HepG2 (cell line): Measurements from ENCODE around the gene MRPL38. TPM values are rescaled to one million over a fixed set of nuclear protein-coding genes. Genes with fewer than 3 reads are reported as not detected.
A peak's percentile ranks its signal among the peaks of the same experiment; 100 is the strongest.

Source experiments
- BRD4 ChIP-seq: sonication (generic); formaldehyde crosslinking; IDR thresholded peaks from 2 replicates; pipeline ENCODE4 v1.4.0; 2020; ENCODE audit warnings: missing genetic modification reagents
- CAMTA2 ChIP-seq: sonication (generic); formaldehyde crosslinking; IDR thresholded peaks from 2 replicates; pipeline ENCODE4 v1.4.0; 2020; ENCODE audit warnings: mild to moderate bottlenecking, missing genetic modification reagents, borderline replicate concordance
- DNMT3B ChIP-seq: conservative IDR thresholded peaks from 2 replicates; pipeline ENCODE4 v1.6.1; 2016; ENCODE audit warnings: missing biosample characterization, control low read depth
- IKZF4 ChIP-seq: sonication (generic); formaldehyde crosslinking; IDR thresholded peaks from 2 replicates; pipeline ENCODE4 v1.5.1; 2020; ENCODE audit warnings: borderline replicate concordance, mild to moderate bottlenecking, low read depth, missing genetic modification reagents; ENCODE audit errors: not compliant biosample characterization
- KAT8 ChIP-seq: IDR thresholded peaks from 2 replicates; pipeline ENCODE4 v1.6.1; 2016; ENCODE audit warnings: missing genetic modification reagents, missing compliant biosample characterization
- NAIF1 ChIP-seq: sonication (generic); formaldehyde crosslinking; IDR thresholded peaks from 2 replicates; pipeline ENCODE4 v1.5.0; 2020; ENCODE audit warnings: mild to moderate bottlenecking, missing genetic modification reagents, borderline replicate concordance
- NFYB ChIP-seq: sonication (generic); formaldehyde crosslinking; IDR thresholded peaks from 2 replicates; pipeline ENCODE4 v1.4.0; 2020; ENCODE audit warnings: missing genetic modification reagents
- PAX8 ChIP-seq: sonication (generic); formaldehyde crosslinking; IDR thresholded peaks from 2 replicates; pipeline ENCODE4 v1.8.0; 2022; ENCODE audit warnings: mild to moderate bottlenecking, missing genetic modification reagents, borderline replicate concordance
- PITX1 ChIP-seq: sonication (generic); formaldehyde crosslinking; IDR thresholded peaks from 2 replicates; pipeline ENCODE4 v1.5.1; 2020; ENCODE audit warnings: mild to moderate bottlenecking, missing genetic modification reagents
- PRPF4 ChIP-seq: fragments of 200-400 bp; formaldehyde crosslinking; IDR thresholded peaks from 2 replicates; pipeline ENCODE4 v1.6.1; 2016; ENCODE audit warnings: low read length, low read depth; ENCODE audit not compliant: poor library complexity, severe bottlenecking
- SIN3B ChIP-seq: fragments of 150-350 bp; IDR thresholded peaks from 2 replicates; pipeline ENCODE4 v1.6.1; 2014; ENCODE audit warnings: low read length
- SIX1 ChIP-seq: sonication (generic); formaldehyde crosslinking; IDR thresholded peaks from 2 replicates; pipeline ENCODE4 v1.4.0; 2020; ENCODE audit warnings: missing genetic modification reagents, borderline replicate concordance
- SOX13 ChIP-seq, 3 experiments: fragments of 450-650 bp in 1 of 3; sonication (generic) in 1 of 3; formaldehyde crosslinking in 1 of 3; IDR thresholded peaks in 2 of 3; conservative IDR thresholded peaks in 1 of 3; 2 replicates each; pipeline versions ENCODE4 v1.5.0 to v1.6.1; 2016 to 2020; ENCODE audit warnings: antibody characterized with exemption in 1 of 3, mild to moderate bottlenecking in 1 of 3, missing compliant biosample characterization in 1 of 3, missing genetic modification reagents in 1 of 3, moderate library complexity in 1 of 3
- TEAD3 ChIP-seq: optimal IDR thresholded peaks from 2 replicates; pipeline ENCODE3; 2016; ENCODE audit warnings: borderline replicate concordance
- ZBTB42 ChIP-seq: sonication (generic); formaldehyde crosslinking; IDR thresholded peaks from 2 replicates; pipeline ENCODE4 v1.5.0; 2020; ENCODE audit warnings: mild to moderate bottlenecking, missing genetic modification reagents
- ZNF263 ChIP-seq: sonication (generic); formaldehyde crosslinking; IDR thresholded peaks from 2 replicates; pipeline ENCODE4 v1.4.0; 2020; ENCODE audit warnings: missing genetic modification reagents
- ZNF317 ChIP-seq: sonication (generic); formaldehyde crosslinking; IDR thresholded peaks from 2 replicates; pipeline ENCODE4 v1.5.0; 2020; ENCODE audit warnings: mild to moderate bottlenecking, missing genetic modification reagents
- ZNF354B ChIP-seq: sonication (generic); formaldehyde crosslinking; IDR thresholded peaks from 2 replicates; pipeline ENCODE4 v1.8.0; 2022; ENCODE audit warnings: mild to moderate bottlenecking, missing genetic modification reagents
- ZNF564 ChIP-seq: sonication (generic); formaldehyde crosslinking; IDR thresholded peaks from 2 replicates; pipeline ENCODE4 v1.8.1; 2023; ENCODE audit warnings: mild to moderate bottlenecking, missing genetic modification reagents
- polyA plus RNA-seq, 8 experiments: library from polyadenylated mRNA; depleted of rRNA in 3 of 8; stranded (reverse) in 7 of 8; unstranded in 1 of 8; fragments of >200 nt; fragmentation: Illumina TruSeq in 4 of 8; extraction: Trizol in 4 of 8; gene quantifications; 2 replicates each; pipeline versions ENCODE4 v1.2.1 to v1.2.3, GENCODE V29; 2011 to 2016; ENCODE audit warnings: low read depth in 4 of 8, missing spikeins in 1 of 8, mixed read lengths in 1 of 8; ENCODE audit not compliant: insufficient read depth in 1 of 8
- total RNA-seq, 5 experiments: library from RNA; depleted of rRNA; stranded (reverse); fragments of >200 nt; fragmentation: Illumina TruSeq; extraction: Trizol; gene quantifications; 2 replicates each; pipeline ENCODE4 v1.2.3, GENCODE V29; 2016; ENCODE audit warnings: low read depth in 1 of 5
- TF ChIP-seq, protein P1 (sequence below): sonication (generic); formaldehyde crosslinking; IDR thresholded peaks from 2 replicates; pipeline ENCODE4 v1.4.0; 2020; ENCODE audit warnings: missing genetic modification reagents
- TF ChIP-seq, protein P2 (sequence below): sonication (generic); formaldehyde crosslinking; IDR thresholded peaks from 2 replicates; pipeline ENCODE4 v1.4.0; 2020; ENCODE audit warnings: missing genetic modification reagents
- TF ChIP-seq, protein P3 (sequence below): sonication (generic); formaldehyde crosslinking; IDR thresholded peaks from 2 replicates; pipeline ENCODE4 v1.4.0; 2020; ENCODE audit warnings: mild to moderate bottlenecking, missing genetic modification reagents
- TF ChIP-seq, protein P4 (sequence below): sonication (generic); formaldehyde crosslinking; IDR thresholded peaks from 2 replicates; pipeline ENCODE4 v1.4.0; 2020; ENCODE audit warnings: missing genetic modification reagents

MRPL38 gene
- total and polyA plus RNA-seq, 2 of the 13 experiments (the other 11 are each of a cell fraction or from before 2014, with no cell fraction given), result 83.7 to 125 TPM

DNA sequence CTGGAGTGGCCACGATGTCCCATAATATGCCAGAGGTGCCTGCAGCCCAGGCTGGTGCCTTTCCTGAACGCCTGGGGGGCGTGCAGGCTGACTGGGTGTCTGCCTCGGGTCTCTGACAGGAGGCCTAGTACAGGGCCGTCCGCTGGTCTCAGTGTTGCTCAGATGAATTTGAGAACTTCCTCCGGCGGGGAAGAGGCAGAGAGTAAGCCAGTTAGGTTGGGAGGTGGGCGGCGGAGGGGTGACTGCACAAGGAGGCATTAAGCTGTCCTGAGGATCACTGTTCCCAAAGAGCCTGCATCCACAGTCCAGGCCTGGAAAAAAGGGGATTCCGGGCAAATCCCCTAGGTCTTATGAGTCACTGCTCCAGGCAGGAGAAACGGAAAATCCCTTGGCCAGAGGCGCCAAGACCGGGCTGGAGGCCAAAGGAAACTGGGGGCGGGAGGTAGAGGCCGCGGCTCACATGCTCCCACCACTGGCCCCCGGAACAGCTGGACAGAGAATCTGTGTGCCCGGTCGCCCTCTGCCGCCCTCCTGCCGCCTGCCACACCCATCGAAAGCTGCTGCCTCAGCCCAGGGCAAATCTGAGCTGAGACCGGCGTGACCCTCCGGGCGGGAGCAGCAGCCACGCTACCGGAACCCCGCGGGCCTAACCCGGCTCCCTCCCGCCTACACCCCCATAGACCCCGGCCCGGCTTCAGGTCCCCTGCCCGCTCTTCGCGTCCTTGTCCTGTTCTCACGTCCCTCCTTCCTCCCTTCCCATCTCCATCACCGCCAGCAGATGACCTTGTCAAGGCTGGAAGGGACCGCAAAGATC is 27.5 kb downstream of the MRPL38 start (continued):
- no peak for TF ChIP-seq SOX13 (IDR thresholded peaks at IDR 0.05)
- TF ChIP-seq SOX13 (CRISPR knock-in tag; conservative IDR thresholded peaks at IDR 0.05 in 1 of 2, IDR thresholded peaks at IDR 0.05 in 1 of 2), result 0 out of 4 replicates have a peak, but pooled peaks have one; percentile 15 to 43
- no peak for TF ChIP-seq ZNF354B (CRISPR knock-in tag)
- TF ChIP-seq PAX8 (CRISPR knock-in tag), result no peak
- peak; percentile 50 for TF ChIP-seq KAT8 (CRISPR knock-in tag)
- no peak; the same call in 1 of the 2 replicates for TF ChIP-seq DNMT3B (CRISPR knock-in tag)
- no peak for TF ChIP-seq ZNF263 (CRISPR knock-in tag)
- TF ChIP-seq TEAD3 (CRISPR knock-in tag), result peak; percentile 46
- peak; percentile 46; the same call in 1 of the 2 replicates for TF ChIP-seq PITX1 (CRISPR knock-in tag)
- peak; percentile 67; the same call in 1 of the 2 replicates for TF ChIP-seq BRD4 (CRISPR knock-in tag)
- TF ChIP-seq, protein P1, sequence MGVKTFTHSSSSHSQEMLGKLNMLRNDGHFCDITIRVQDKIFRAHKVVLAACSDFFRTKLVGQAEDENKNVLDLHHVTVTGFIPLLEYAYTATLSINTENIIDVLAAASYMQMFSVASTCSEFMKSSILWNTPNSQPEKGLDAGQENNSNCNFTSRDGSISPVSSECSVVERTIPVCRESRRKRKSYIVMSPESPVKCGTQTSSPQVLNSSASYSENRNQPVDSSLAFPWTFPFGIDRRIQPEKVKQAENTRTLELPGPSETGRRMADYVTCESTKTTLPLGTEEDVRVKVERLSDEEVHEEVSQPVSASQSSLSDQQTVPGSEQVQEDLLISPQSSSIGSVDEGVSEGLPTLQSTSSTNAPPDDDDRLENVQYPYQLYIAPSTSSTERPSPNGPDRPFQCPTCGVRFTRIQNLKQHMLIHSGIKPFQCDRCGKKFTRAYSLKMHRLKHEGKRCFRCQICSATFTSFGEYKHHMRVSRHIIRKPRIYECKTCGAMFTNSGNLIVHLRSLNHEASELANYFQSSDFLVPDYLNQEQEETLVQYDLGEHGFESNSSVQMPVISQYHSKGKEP, result peak; percentile 19; the same call in 1 of the 2 replicates
- no peak for TF ChIP-seq IKZF4 (CRISPR knock-in tag)
- TF ChIP-seq, protein P2, sequence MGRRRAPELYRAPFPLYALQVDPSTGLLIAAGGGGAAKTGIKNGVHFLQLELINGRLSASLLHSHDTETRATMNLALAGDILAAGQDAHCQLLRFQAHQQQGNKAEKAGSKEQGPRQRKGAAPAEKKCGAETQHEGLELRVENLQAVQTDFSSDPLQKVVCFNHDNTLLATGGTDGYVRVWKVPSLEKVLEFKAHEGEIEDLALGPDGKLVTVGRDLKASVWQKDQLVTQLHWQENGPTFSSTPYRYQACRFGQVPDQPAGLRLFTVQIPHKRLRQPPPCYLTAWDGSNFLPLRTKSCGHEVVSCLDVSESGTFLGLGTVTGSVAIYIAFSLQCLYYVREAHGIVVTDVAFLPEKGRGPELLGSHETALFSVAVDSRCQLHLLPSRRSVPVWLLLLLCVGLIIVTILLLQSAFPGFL, result no peak
- TF ChIP-seq PRPF4, result no peak
- TF ChIP-seq ZNF564 (CRISPR knock-in tag), result no peak
- TF ChIP-seq NFYB, result no peak
- TF ChIP-seq SIN3B, result 0 out of 2 replicates have a peak, but pooled peaks have one; percentile 7
- TF ChIP-seq NAIF1 (CRISPR knock-in tag), result no peak; the same call in 1 of the 2 replicates
- TF ChIP-seq SIX1 (CRISPR knock-in tag), result no peak
- TF ChIP-seq CAMTA2 (CRISPR knock-in tag), result 0 out of 2 replicates have a peak, but pooled peaks have one; percentile 95
- 0 out of 2 replicates have a peak, but pooled peaks have one; percentile 62 for TF ChIP-seq ZNF317 (CRISPR knock-in tag)
- TF ChIP-seq, protein P3, sequence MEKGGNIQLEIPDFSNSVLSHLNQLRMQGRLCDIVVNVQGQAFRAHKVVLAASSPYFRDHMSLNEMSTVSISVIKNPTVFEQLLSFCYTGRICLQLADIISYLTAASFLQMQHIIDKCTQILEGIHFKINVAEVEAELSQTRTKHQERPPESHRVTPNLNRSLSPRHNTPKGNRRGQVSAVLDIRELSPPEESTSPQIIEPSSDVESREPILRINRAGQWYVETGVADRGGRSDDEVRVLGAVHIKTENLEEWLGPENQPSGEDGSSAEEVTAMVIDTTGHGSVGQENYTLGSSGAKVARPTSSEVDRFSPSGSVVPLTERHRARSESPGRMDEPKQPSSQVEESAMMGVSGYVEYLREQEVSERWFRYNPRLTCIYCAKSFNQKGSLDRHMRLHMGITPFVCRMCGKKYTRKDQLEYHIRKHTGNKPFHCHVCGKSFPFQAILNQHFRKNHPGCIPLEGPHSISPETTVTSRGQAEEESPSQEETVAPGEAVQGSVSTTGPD, result 0 out of 2 replicates have a peak, but pooled peaks have one; percentile 59
- TF ChIP-seq, protein P4, sequence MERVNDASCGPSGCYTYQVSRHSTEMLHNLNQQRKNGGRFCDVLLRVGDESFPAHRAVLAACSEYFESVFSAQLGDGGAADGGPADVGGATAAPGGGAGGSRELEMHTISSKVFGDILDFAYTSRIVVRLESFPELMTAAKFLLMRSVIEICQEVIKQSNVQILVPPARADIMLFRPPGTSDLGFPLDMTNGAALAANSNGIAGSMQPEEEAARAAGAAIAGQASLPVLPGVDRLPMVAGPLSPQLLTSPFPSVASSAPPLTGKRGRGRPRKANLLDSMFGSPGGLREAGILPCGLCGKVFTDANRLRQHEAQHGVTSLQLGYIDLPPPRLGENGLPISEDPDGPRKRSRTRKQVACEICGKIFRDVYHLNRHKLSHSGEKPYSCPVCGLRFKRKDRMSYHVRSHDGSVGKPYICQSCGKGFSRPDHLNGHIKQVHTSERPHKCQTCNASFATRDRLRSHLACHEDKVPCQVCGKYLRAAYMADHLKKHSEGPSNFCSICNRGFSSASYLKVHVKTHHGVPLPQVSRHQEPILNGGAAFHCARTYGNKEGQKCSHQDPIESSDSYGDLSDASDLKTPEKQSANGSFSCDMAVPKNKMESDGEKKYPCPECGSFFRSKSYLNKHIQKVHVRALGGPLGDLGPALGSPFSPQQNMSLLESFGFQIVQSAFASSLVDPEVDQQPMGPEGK, result peak; percentile 87
- TF ChIP-seq ZBTB42 (CRISPR knock-in tag), result peak; percentile 95
